CD4-positive, CD25-positive, alpha-beta regulatory T cell (primary cell): Measurements from ENCODE around the gene CEMIP. TPM values are rescaled to one million over a fixed set of nuclear protein-coding genes. Genes with fewer than 3 reads are reported as not detected.

Experiments
- ATAC-seq, 2 donors: fragments of 150-1000 bp; cut with Tn5 transposase; one replicate each; pipeline ENCODE4 v1.10.0; 2021; ENCODE audit warnings: low read depth in 2 of 2, moderate number of reproducible peaks in 2 of 2, moderate library complexity in 1 of 2
- DNase-seq, 3 donors: peaks; one replicate each; pipeline versions ENCODE4 v3.0.0 to v3.0.0-alpha.2; 2012 to 2022; ENCODE audit warnings: mixed read lengths in 1 of 3
- H3K27ac ChIP-seq: one replicate; pipeline ENCODE4 v1.7.0; 2013; ENCODE audit warnings: mild to moderate bottlenecking, low read length; ENCODE audit not compliant: insufficient read depth, poor library complexity, severe bottlenecking
- H3K27me3 ChIP-seq: one replicate; pipeline ENCODE4 v1.7.0; 2013; ENCODE audit warnings: low read length; ENCODE audit not compliant: control insufficient read depth, insufficient read depth
- H3K36me3 ChIP-seq: one replicate; pipeline ENCODE4 v1.7.0; 2013; ENCODE audit warnings: mild to moderate bottlenecking, low read length, moderate library complexity; ENCODE audit not compliant: control insufficient read depth, insufficient read depth
- H3K4me1 ChIP-seq: 2 replicates; pipeline ENCODE4 v1.7.0; 2013; ENCODE audit warnings: mild to moderate bottlenecking, low read length; ENCODE audit not compliant: insufficient read depth, control insufficient read depth, poor library complexity, severe bottlenecking
- H3K4me3 ChIP-seq: one replicate; pipeline ENCODE4 v1.7.0; 2013; ENCODE audit warnings: low read depth, mild to moderate bottlenecking, low read length, moderate library complexity
- H3K9me3 ChIP-seq, 2 experiments: 1 replicate in 1 of 2; 2 replicates in 1 of 2; pipeline ENCODE4 v1.7.0; 2013; ENCODE audit warnings: low read length in 2 of 2, mild to moderate bottlenecking in 1 of 2, moderate library complexity in 1 of 2; ENCODE audit not compliant: control insufficient read depth in 2 of 2
- H3K27ac Mint-ChIP-seq, 3 donors: one replicate each; pipeline ENCODE4 v1.8.0; 2020 to 2022; ENCODE audit warnings: mild to moderate bottlenecking in 3 of 3, mixed read lengths in 3 of 3, moderate library complexity in 2 of 3
- H3K27me3 Mint-ChIP-seq: one replicate; pipeline ENCODE4 v1.8.0; 2022; ENCODE audit warnings: mild to moderate bottlenecking, mixed read lengths
- H3K36me3 Mint-ChIP-seq: one replicate; pipeline ENCODE4 v1.8.0; 2020; ENCODE audit warnings: mixed read lengths
- H3K4me1 Mint-ChIP-seq, 4 donors: one replicate each; pipeline ENCODE4 v1.8.0; 2020 to 2022; ENCODE audit warnings: mixed read lengths in 4 of 4, mild to moderate bottlenecking in 1 of 4
- H3K4me3 Mint-ChIP-seq, 4 donors: one replicate each; pipeline ENCODE4 v1.8.0; 2020 to 2022; ENCODE audit warnings: mild to moderate bottlenecking in 4 of 4, mixed read lengths in 4 of 4, moderate library complexity in 3 of 4
- H3K9me3 Mint-ChIP-seq, 7 donors: one replicate each; pipeline ENCODE4 v1.8.0; 2020 to 2022; ENCODE audit warnings: mixed read lengths in 7 of 7, mild to moderate bottlenecking in 3 of 7, moderate library complexity in 2 of 7
- polyA plus RNA-seq, 4 donors: library from polyadenylated mRNA; unstranded; fragments of 300-500 nt; fragmentation: Illumina TruSeq; gene quantifications; one replicate each; pipeline ENCODE4 v1.2.3, GENCODE V29; 2021
- total RNA-seq: library from RNA; stranded (reverse); gene quantifications from one replicate; pipeline ENCODE4 v1.2.3, GENCODE V29; 2022

The CEMIP gene
- total and polyA plus RNA-seq, 5 donors from 2014 or later: 0.10 to 0.44 TPM; not detected in 3

DNA sequence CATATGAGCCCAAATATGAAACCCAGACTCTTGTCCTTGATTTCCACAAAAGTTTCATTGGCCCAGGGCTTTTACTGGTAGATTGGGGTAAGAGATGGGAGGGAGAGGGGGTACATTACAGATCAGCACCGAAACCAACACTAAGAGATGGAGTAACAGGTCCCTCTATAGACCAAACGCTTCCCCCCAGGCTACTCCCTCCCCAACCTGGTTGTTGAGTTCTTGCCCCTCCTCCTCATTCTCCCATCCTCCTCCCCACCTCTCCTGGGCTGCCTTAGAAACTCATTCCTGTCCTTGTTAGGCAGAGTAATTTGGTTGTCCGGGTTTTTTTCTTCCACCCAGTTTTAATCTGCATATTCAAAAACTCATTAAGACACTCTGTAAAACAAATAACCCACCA, 136.3 kb downstream of the CEMIP start:
- H3K9me3 Mint-ChIP-seq: no peaks in the 10 kb centered on the region
- DNase-seq (no peak), ATAC-seq (no peak)
- no peak overlapping the region for H3K4me3 ChIP-seq
- no peaks in the 10 kb centered on the region for H3K27me3 ChIP-seq
- peaks cover 11% of the 10 kb centered on the region for H3K36me3 Mint-ChIP-seq
- H3K4me1 ChIP-seq: no peaks in the 10 kb centered on the region
- H3K27ac ChIP-seq: no peak overlapping the region
- H3K4me3 Mint-ChIP-seq: no peak overlapping the region
- H3K27me3 Mint-ChIP-seq: no peaks in the 10 kb centered on the region
- H3K4me1 Mint-ChIP-seq: peaks cover 0 to 5% (median 2%) of the 10 kb centered on the region in 4 donors
- no peak overlapping the region for H3K27ac Mint-ChIP-seq
- no peaks in the 10 kb centered on the region for H3K9me3 ChIP-seq
- H3K36me3 ChIP-seq: no peaks in the 10 kb centered on the region

GRCh38 chr15:80916056-80916455, 136.9 kb downstream of the CEMIP start:
- no peaks in the 10 kb centered on the region for H3K36me3 ChIP-seq
- Mint-ChIP-seq H3K27ac (no peak overlapping the region), H3K36me3 (peaks cover 5% of the 10 kb centered on the region), H3K4me3 (no peak overlapping the region), H3K27me3 (no peaks in the 10 kb centered on the region), H3K4me1 (peaks cover 0 to 11% (median 8%) of the 10 kb centered on the region in 4 donors), H3K9me3 (no peaks in the 10 kb centered on the region)
- H3K4me1 ChIP-seq: no peaks in the 10 kb centered on the region
- H3K4me3 ChIP-seq: no peak overlapping the region
- no peaks in the 10 kb centered on the region for H3K9me3 ChIP-seq
- H3K27me3 ChIP-seq: no peaks in the 10 kb centered on the region
- DNase-seq (no peak), ATAC-seq (no peak)
- H3K27ac ChIP-seq: no peak overlapping the region

GRCh38 chr15:80918196-80918783, 139.1 kb downstream of the CEMIP start:
- Mint-ChIP-seq H3K27me3 (no peaks in the 10 kb centered on the region), H3K9me3 (no peaks in the 10 kb centered on the region), H3K27ac (peak overlapping the region in 1 of 3 donors; percentile 75), H3K4me3 (no peak overlapping the region), H3K36me3 (peaks cover 8% of the 10 kb centered on the region), H3K4me1 (peaks cover 0 to 14% (median 10%) of the 10 kb centered on the region in 4 donors)
- no peak overlapping the region for H3K27ac ChIP-seq
- no peak overlapping the region for H3K4me3 ChIP-seq
- H3K9me3 ChIP-seq: no peaks in the 10 kb centered on the region
- H3K4me1 ChIP-seq: no peaks in the 10 kb centered on the region
- no peaks in the 10 kb centered on the region for H3K27me3 ChIP-seq
- H3K36me3 ChIP-seq: no peaks in the 10 kb centered on the region
- no peak for DNase-seq
- no peak for ATAC-seq

DNA sequence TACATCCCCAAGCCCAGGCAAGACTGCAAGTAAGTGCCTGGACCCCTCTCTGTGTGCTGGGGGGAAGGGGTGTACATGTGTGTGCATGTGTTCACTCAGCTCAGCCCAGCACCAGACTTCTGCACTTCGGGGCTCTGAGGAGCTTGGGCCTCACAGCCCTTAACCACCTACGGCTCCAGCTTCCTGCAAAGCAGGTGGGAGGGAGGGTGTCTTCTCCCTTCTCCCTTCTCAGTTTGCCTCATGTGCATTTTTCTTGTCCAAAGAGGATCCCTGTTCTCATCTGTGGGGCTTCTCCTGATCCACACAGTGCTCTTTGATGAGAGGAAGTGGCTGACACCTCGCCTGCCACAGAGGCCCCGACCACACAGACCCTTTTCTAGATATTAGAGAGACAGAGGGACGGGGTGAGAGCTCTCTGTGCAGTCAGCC, 141.1 kb downstream of the CEMIP start:
- Histone ChIP-seq H3K36me3 (no peaks in the 10 kb centered on the region), H3K9me3 (no peaks in the 10 kb centered on the region), H3K27me3 (no peaks in the 10 kb centered on the region), H3K27ac (no peak overlapping the region), H3K4me1 (no peaks in the 10 kb centered on the region), H3K4me3 (no peak overlapping the region)
- Mint-ChIP-seq H3K36me3 (peaks cover 9% of the 10 kb centered on the region), H3K27me3 (no peaks in the 10 kb centered on the region), H3K27ac (peak overlapping the region in 1 of 3 donors; percentile 20), H3K9me3 (no peaks in the 10 kb centered on the region), H3K4me3 (no peak overlapping the region), H3K4me1 (peaks cover 0 to 14% (median 10%) of the 10 kb centered on the region in 4 donors)
- DNase-seq: peak in 1 of 3 donors; percentile 16
- ATAC-seq: no peak

DNA sequence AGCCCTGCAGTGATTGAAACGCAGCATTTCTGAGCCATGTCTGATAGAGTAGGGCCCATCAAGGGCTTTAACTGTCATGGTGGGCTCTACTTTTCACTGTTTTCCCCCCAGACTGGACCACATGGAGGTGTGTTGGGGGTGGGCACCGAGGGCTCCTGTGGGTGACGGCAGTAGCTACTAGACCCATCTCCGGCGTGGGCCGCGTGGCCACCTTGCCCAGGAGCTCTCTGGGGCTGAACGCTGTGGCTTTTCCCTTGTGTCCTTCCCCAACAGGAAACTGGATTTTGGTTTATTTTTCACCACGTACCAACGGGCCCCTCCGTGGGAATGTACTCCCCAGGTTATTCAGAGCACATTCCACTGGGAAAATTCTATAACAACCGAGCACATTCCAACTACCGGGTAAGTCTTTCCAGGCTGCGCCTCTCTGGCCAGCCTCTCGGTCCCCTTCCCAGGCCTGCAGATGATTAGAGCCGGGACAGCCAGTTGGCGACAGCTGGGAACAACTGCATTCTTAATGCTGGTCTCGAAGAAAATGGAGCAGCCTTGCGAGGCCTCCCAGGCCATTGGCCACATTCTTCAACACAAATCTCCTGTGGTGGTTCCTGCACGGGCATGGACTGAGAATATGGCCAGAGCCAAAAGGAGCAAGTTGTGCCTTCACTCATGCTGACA, 142.7 kb downstream of the CEMIP start:
- no peak for ATAC-seq

GRCh38 chr15:80923668-80924067, 144.5 kb downstream of the CEMIP start:
- no peaks in the 10 kb centered on the region for H3K27me3 ChIP-seq
- no peaks in the 10 kb centered on the region for H3K36me3 ChIP-seq
- peaks cover 14% of the 10 kb centered on the region for H3K36me3 Mint-ChIP-seq
- H3K4me1 ChIP-seq: no peaks in the 10 kb centered on the region
- H3K4me3 ChIP-seq: no peak overlapping the region
- no peaks in the 10 kb centered on the region for H3K9me3 ChIP-seq
- H3K9me3 Mint-ChIP-seq: no peaks in the 10 kb centered on the region
- no peak overlapping the region for H3K4me3 Mint-ChIP-seq
- no peak for DNase-seq
- no peak overlapping the region for H3K27ac ChIP-seq
- no peak for ATAC-seq
- no peaks in the 10 kb centered on the region for H3K27me3 Mint-ChIP-seq
- H3K27ac Mint-ChIP-seq: no peak overlapping the region
- H3K4me1 Mint-ChIP-seq: peaks cover 0 to 14% (median 10%) of the 10 kb centered on the region in 4 donors

More for the DNA sequence above, 142.7 kb downstream of the CEMIP start:
- Mint-ChIP-seq H3K9me3 (no peaks in the 10 kb centered on the region), H3K27me3 (no peaks in the 10 kb centered on the region), H3K27ac (no peak overlapping the region), H3K4me3 (no peak overlapping the region), H3K4me1 (peaks cover 0 to 14% (median 10%) of the 10 kb centered on the region in 4 donors), H3K36me3 (peaks cover 14% of the 10 kb centered on the region)
- Histone ChIP-seq H3K27me3 (no peaks in the 10 kb centered on the region), H3K4me1 (no peaks in the 10 kb centered on the region), H3K36me3 (no peaks in the 10 kb centered on the region), H3K27ac (no peak overlapping the region), H3K9me3 (no peaks in the 10 kb centered on the region), H3K4me3 (no peak overlapping the region)
- no peak for DNase-seq

DNA sequence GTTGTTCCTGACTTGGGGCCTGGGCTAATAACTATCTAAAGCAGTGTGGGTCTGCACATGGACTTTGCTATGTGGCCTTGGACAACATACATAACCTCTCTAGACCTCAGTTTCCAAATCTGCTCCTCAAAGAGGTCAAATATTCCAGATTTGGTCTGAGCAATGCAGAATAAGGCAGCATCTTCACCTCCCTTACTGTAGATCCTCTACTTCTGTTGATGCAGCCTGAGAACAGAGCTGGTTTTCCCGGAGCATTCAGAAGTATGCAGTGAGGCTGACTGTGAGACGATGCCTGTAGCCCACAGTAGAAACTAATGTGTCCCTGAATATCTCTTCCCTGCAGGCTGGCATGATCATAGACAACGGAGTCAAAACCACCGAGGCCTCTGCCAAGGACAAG, 145.1 kb downstream of the CEMIP start:
- no peak overlapping the region for H3K27ac ChIP-seq
- Mint-ChIP-seq H3K4me1 (peaks cover 0 to 14% (median 10%) of the 10 kb centered on the region in 4 donors), H3K9me3 (no peaks in the 10 kb centered on the region), H3K4me3 (no peak overlapping the region), H3K36me3 (peaks cover 19% of the 10 kb centered on the region), H3K27ac (no peak overlapping the region), H3K27me3 (no peaks in the 10 kb centered on the region)
- no peaks in the 10 kb centered on the region for H3K4me1 ChIP-seq
- no peaks in the 10 kb centered on the region for H3K36me3 ChIP-seq
- DNase-seq: no peak
- H3K4me3 ChIP-seq: no peak overlapping the region
- no peak for ATAC-seq
- H3K9me3 ChIP-seq: no peaks in the 10 kb centered on the region
- H3K27me3 ChIP-seq: no peaks in the 10 kb centered on the region

DNA sequence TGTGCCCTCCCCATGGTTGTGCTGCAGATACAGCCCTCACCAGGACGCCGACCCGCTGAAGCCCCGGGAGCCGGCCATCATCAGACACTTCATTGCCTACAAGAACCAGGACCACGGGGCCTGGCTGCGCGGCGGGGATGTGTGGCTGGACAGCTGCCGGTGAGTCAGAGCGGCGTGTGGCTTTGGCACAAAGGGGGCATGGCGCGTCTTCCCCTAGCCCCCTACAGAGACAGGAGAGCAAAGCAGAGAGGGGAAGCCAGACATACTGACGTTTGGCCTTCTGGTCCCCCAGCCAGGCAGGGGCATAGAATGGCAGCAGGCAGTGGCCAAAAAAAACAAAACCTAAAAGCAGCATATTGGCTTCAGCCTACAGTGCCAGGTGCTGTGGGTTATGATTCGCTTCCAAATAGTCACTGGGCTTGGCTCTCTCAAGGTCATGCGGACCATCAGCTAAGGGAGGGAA, 146.5 kb downstream of the CEMIP start:
- H3K36me3 Mint-ChIP-seq: peaks cover 24% of the 10 kb centered on the region
- H3K4me3 ChIP-seq: no peak overlapping the region
- no peaks in the 10 kb centered on the region for H3K9me3 Mint-ChIP-seq
- DNase-seq (no peak), ATAC-seq (no peak)
- H3K27me3 ChIP-seq: no peaks in the 10 kb centered on the region
- H3K4me1 Mint-ChIP-seq: peaks cover 0 to 10% (median 6%) of the 10 kb centered on the region in 4 donors
- no peak overlapping the region for H3K27ac ChIP-seq
- H3K4me3 Mint-ChIP-seq: no peak overlapping the region
- H3K27ac Mint-ChIP-seq: no peak overlapping the region
- no peaks in the 10 kb centered on the region for H3K9me3 ChIP-seq
- H3K27me3 Mint-ChIP-seq: no peaks in the 10 kb centered on the region
- H3K36me3 ChIP-seq: no peaks in the 10 kb centered on the region
- no peaks in the 10 kb centered on the region for H3K4me1 ChIP-seq
